ENCODE results near the gene VCL. TPM values are rescaled to one million over a fixed set of nuclear protein-coding genes. Genes with fewer than 3 reads are reported as not detected.

The VCL gene
- polyA plus RNA-seq, 1 donor from 2014 or later, result 11.2 TPM

- H3F3A ChIP-seq (ENCODE audit: insufficient read depth, low read length, poor library complexity, severe bottlenecking), result no peaks in the 10 kb centered on the region
- TF ChIP-seq POLR2AphosphoS5 (IDR thresholded peaks at IDR 0.05) (no peak), TAF1 (IDR thresholded peaks at IDR 0.05; ENCODE audit: low read depth) (no peak), MXI1 (conservative IDR thresholded peaks at IDR 0.05; ENCODE audit: poor library complexity, severe bottlenecking) (no peak), CTCF (IDR thresholded peaks at IDR 0.05; ENCODE audit: poor library complexity, severe bottlenecking) (no peak), REST (IDR thresholded peaks at IDR 0.05; ENCODE audit: borderline replicate concordance) (no peak), EZH2 (IDR thresholded peaks at IDR 0.05; ENCODE audit: borderline replicate concordance, insufficient read depth, low read length, poor library complexity, severe bottlenecking) (no peak)
- no peak overlapping the region for H2AFZ ChIP-seq (ENCODE audit: low read depth, low read length)
- no peak overlapping the region for H3K9ac ChIP-seq (ENCODE audit: low read length)
- no peaks in the 10 kb centered on the region for H3K9me2 ChIP-seq (ENCODE audit: insufficient read depth, low read length)
- no peaks in the 10 kb centered on the region for H3K79me2 ChIP-seq (replicated peaks; ENCODE audit: insufficient read depth, low read length)
- H3K36me3 ChIP-seq (ENCODE audit: insufficient read depth, low read length), result no peaks in the 10 kb centered on the region
- no peaks in the 10 kb centered on the region for H3K9me3 ChIP-seq (ENCODE audit: low read length)
- H3K27me3 ChIP-seq (ENCODE audit: insufficient read depth, low read depth, low read length), result no peaks in the 10 kb centered on the region
- H3K27ac ChIP-seq (ENCODE audit: low read length), result no peak overlapping the region
- H4K20me1 ChIP-seq (ENCODE audit: insufficient read depth), result no peaks in the 10 kb centered on the region
- no peak overlapping the region for H3K4me3 ChIP-seq (ENCODE audit: low read length)
- H3K4me2 ChIP-seq (ENCODE audit: low read length), result no peak overlapping the region
Observed at GRCh38 chr10:74077416-74077815, 79.5 kb downstream of the VCL start.

- H3K27ac ChIP-seq (ENCODE audit: low read length), result no peak overlapping the region
- no peaks in the 10 kb centered on the region for H3K27me3 ChIP-seq (ENCODE audit: insufficient read depth, low read depth, low read length)
- no peaks in the 10 kb centered on the region for H3K9me3 ChIP-seq (ENCODE audit: low read length)
- no peaks in the 10 kb centered on the region for H3K79me2 ChIP-seq (replicated peaks; ENCODE audit: insufficient read depth, low read length)
- no peaks in the 10 kb centered on the region for H3K9me2 ChIP-seq (ENCODE audit: insufficient read depth, low read length)
- H3K36me3 ChIP-seq (ENCODE audit: insufficient read depth, low read length), result no peaks in the 10 kb centered on the region
- no peaks in the 10 kb centered on the region for H3F3A ChIP-seq (ENCODE audit: insufficient read depth, low read length, poor library complexity, severe bottlenecking)
- TF ChIP-seq EP300 (conservative IDR thresholded peaks at IDR 0.05; ENCODE audit: poor library complexity, severe bottlenecking), result no peak
- TF ChIP-seq EZH2 (IDR thresholded peaks at IDR 0.05; ENCODE audit: borderline replicate concordance, insufficient read depth, low read length, poor library complexity, severe bottlenecking), result no peak
- no peak for TF ChIP-seq MXI1 (conservative IDR thresholded peaks at IDR 0.05; ENCODE audit: poor library complexity, severe bottlenecking)
- TF ChIP-seq TAF1 (IDR thresholded peaks at IDR 0.05; ENCODE audit: low read depth), result no peak
- no peak for TF ChIP-seq SMC3 (conservative IDR thresholded peaks at IDR 0.05; ENCODE audit: poor library complexity)
- no peak for TF ChIP-seq POLR2AphosphoS5 (IDR thresholded peaks at IDR 0.05)
- TF ChIP-seq CTCF (IDR thresholded peaks at IDR 0.05; ENCODE audit: poor library complexity, severe bottlenecking), result no peak
- TF ChIP-seq RAD21 (conservative IDR thresholded peaks at IDR 0.05), result no peak
- no peak for TF ChIP-seq REST (IDR thresholded peaks at IDR 0.05; ENCODE audit: borderline replicate concordance)
- H3K4me3 ChIP-seq (ENCODE audit: low read length), result no peak overlapping the region
- no peak overlapping the region for H3K9ac ChIP-seq (ENCODE audit: low read length)
- H3K4me2 ChIP-seq (ENCODE audit: low read length), result no peak overlapping the region
- no peak overlapping the region for H2AFZ ChIP-seq (ENCODE audit: low read depth, low read length)
- no peaks in the 10 kb centered on the region for H4K20me1 ChIP-seq (ENCODE audit: insufficient read depth)
Observed at GRCh38 chr10:74078037-74078436, 80.1 kb downstream of the VCL start.
